22Rv1 (cell line): Measurements from ENCODE around the gene NECTIN1.

Experiments used
- H3K27ac ChIP-seq: fragments of 450-650 bp; 2 replicates; pipeline ENCODE4 v1.5.1; 2017
- CTCF ChIP-seq: fragments of 450-650 bp; IDR thresholded peaks from 2 replicates; pipeline ENCODE4 v1.5.1; 2017; ENCODE audit warnings: mild to moderate bottlenecking
- ZFX ChIP-seq: fragments of 450-650 bp; IDR thresholded peaks from 2 replicates; pipeline ENCODE4 v1.6.1; 2017; ENCODE audit warnings: antibody characterized with exemption, borderline replicate concordance

Gene NECTIN1

GRCh38 chr11:119671051-119671450 lies 57.9 kb downstream of the NECTIN1 start:
- no peak overlapping the region for H3K27ac ChIP-seq
- TF ChIP-seq CTCF = no peak
- no peak for TF ChIP-seq ZFX

GRCh38 chr11:119669487-119669886 lies 59.5 kb downstream of the NECTIN1 start:
- no peak overlapping the region for H3K27ac ChIP-seq
- TF ChIP-seq ZFX (no peak), CTCF (no peak)

GRCh38 chr11:119668676-119669075 lies 60.3 kb downstream of the NECTIN1 start:
- H3K27ac ChIP-seq = no peak overlapping the region
- no peak for TF ChIP-seq CTCF
- TF ChIP-seq ZFX = no peak

GRCh38 chr11:119666463-119667131 lies 62.4 kb downstream of the NECTIN1 start:
- no peak overlapping the region for H3K27ac ChIP-seq
- TF ChIP-seq ZFX = no peak
- peak; percentile 81 for TF ChIP-seq CTCF

- no peak for TF ChIP-seq ZFX
- no peak for TF ChIP-seq CTCF
- H3K27ac ChIP-seq = no peak overlapping the region
Measured at GRCh38 chr11:119666061-119666460, 62.9 kb downstream of the NECTIN1 start.

- TF ChIP-seq ZFX (no peak), CTCF (no peak)
- no peak overlapping the region for H3K27ac ChIP-seq
Measured at GRCh38 chr11:119664701-119665420, 64.1 kb downstream of the NECTIN1 start.

GRCh38 chr11:119664063-119664572 lies 64.9 kb downstream of the NECTIN1 start:
- TF ChIP-seq ZFX (no peak), CTCF (no peak)
- no peak overlapping the region for H3K27ac ChIP-seq
